GM12878 (cell line): ENCODE results near the gene SPINK4. TPM values are rescaled to one million over a fixed set of nuclear protein-coding genes. Genes with fewer than 3 reads are reported as not detected.

Experiments used
- ATAC-seq: fragments of 200-7000 bp; cut with Tn5 transposase; 3 replicates; pipeline ENCODE4 v1.9.1; 2020; ENCODE audit warnings: mild to moderate bottlenecking, moderate library complexity
- BruUV-seq: library from RNA; stranded (reverse); fragments of 400-500 nt; replicated peaks from 2 replicates; lab custom pipeline; 2021; lab: Mats Ljungman, UMichigan
- CTCF ChIA-PET: fragments of 300-600 bp; sonication (Branson Sonifier 250); formaldehyde crosslinking; extraction: SDS; loops from one replicate; lab custom pipeline; 2021; ENCODE audit warnings: inconsistent platforms; lab: Yijun Ruan, JAX
- POLR2A ChIA-PET: fragments of 350-600 bp; formaldehyde crosslinking; extraction: SDS; loops from one replicate; lab custom pipeline; 2021; ENCODE audit warnings: inconsistent platforms; lab: Charles Lee
- RAD21 ChIA-PET: fragments of 300-600 bp; sonication (Branson Sonifier 250); formaldehyde crosslinking; loops from one replicate; lab custom pipeline; 2023; ENCODE audit warnings: antibody characterized with exemption; ENCODE audit not compliant: unreplicated experiment; lab: Charles Lee
- SMC1A ChIA-PET: fragments of 300-600 bp; sonication (Branson Sonifier 250); formaldehyde crosslinking; loops from one replicate; lab custom pipeline; 2023; ENCODE audit not compliant: unreplicated experiment, uncharacterized antibody; lab: Charles Lee
- DNase-seq: peaks from one replicate; pipeline ENCODE4 v3.0.0-alpha.2; 2011; ENCODE audit warnings: low read depth, low spot score
- FAIRE-seq: peaks from 3 replicates; lab custom pipeline; 2011; peaks lifted over from hg19 to GRCh38; lab: Jason Lieb, UNC
- H2AFZ ChIP-seq: 2 replicates; pipeline ENCODE4 v1.6.0; 2011; ENCODE audit warnings: low read depth, low read length, control low read depth; ENCODE audit not compliant: control insufficient read depth
- H3K27ac ChIP-seq: 2 replicates; pipeline ENCODE4 v1.5.1; 2011; ENCODE audit warnings: control low read depth; ENCODE audit not compliant: control insufficient read depth, insufficient read depth
- H3K27me3 ChIP-seq, 2 experiments: replicated peaks in 1 of 2; 2 replicates each; pipeline versions ENCODE4 v1.6.0 to v1.6.1; 2011; ENCODE audit warnings: low read length in 1 of 2; ENCODE audit not compliant: control insufficient read depth in 2 of 2, insufficient read depth in 2 of 2
- H3K36me3 ChIP-seq, 2 experiments: 2 replicates each; pipeline ENCODE4 v1.5.1; 2011; ENCODE audit warnings: low read length in 1 of 2; ENCODE audit not compliant: control insufficient read depth in 2 of 2, insufficient read depth in 2 of 2
- H3K4me1 ChIP-seq: 2 replicates; pipeline ENCODE4 v1.6.1; 2011; ENCODE audit warnings: mild to moderate bottlenecking, low read length, moderate library complexity, mixed read lengths; ENCODE audit not compliant: control insufficient read depth, insufficient read depth
- H3K4me2 ChIP-seq: 2 replicates; pipeline ENCODE4 v1.6.0; 2011; ENCODE audit warnings: control low read depth; ENCODE audit not compliant: control insufficient read depth, insufficient read depth
- H3K4me3 ChIP-seq: fragments of 200-600 bp; sonication (generic); 2 replicates; pipeline ENCODE4 v1.5.1; 2016
- H3K79me2 ChIP-seq: 2 replicates; pipeline ENCODE4 v1.6.0; 2011; ENCODE audit warnings: low read length; ENCODE audit not compliant: control insufficient read depth, insufficient read depth
- H3K9ac ChIP-seq: 2 replicates; pipeline ENCODE4 v1.8.0; 2011; ENCODE audit warnings: low read length, control low read depth, mixed read lengths; ENCODE audit not compliant: control insufficient read depth, insufficient read depth
- H3K9me3 ChIP-seq: replicated peaks from 3 replicates; pipeline ENCODE4 v1.5.1; 2011; ENCODE audit warnings: mild to moderate bottlenecking, low read length; ENCODE audit not compliant: control insufficient read depth, insufficient read depth
- H4K20me1 ChIP-seq: 2 replicates; pipeline ENCODE4 v1.6.0; 2011; ENCODE audit not compliant: control insufficient read depth, insufficient read depth
- ATF7 ChIP-seq: fragments of 450-650 bp; IDR thresholded peaks from 2 replicates; pipeline ENCODE4 v1.6.1; 2016; ENCODE audit warnings: low read depth, mild to moderate bottlenecking
- BCL3 ChIP-seq: IDR thresholded peaks from 2 replicates; pipeline ENCODE4 v1.6.1; 2011; ENCODE audit warnings: borderline replicate concordance, low read depth, mild to moderate bottlenecking, moderate library complexity, low read length; ENCODE audit not compliant: insufficient read depth, poor library complexity, severe bottlenecking
- BHLHE40 ChIP-seq, 2 experiments: fragments of 450-650 bp in 1 of 2; IDR thresholded peaks; 2 replicates each; pipeline ENCODE4 v1.6.1; 2011 to 2017; ENCODE audit warnings: low read depth in 2 of 2, borderline replicate concordance in 1 of 2, improper control_type of control experiment in 1 of 2, low read length in 1 of 2, mild to moderate bottlenecking in 1 of 2
- CBFB ChIP-seq: IDR thresholded peaks from 2 replicates; pipeline ENCODE4 v1.6.1; 2016; ENCODE audit warnings: antibody characterized with exemption, low read depth
- DPF2 ChIP-seq: fragments of 450-650 bp; IDR thresholded peaks from 2 replicates; pipeline ENCODE4 v1.6.1; 2017; ENCODE audit warnings: mild to moderate bottlenecking
- E2F8 ChIP-seq: fragments of 450-650 bp; IDR thresholded peaks from 2 replicates; pipeline ENCODE4 v1.6.1; 2018; ENCODE audit warnings: mild to moderate bottlenecking, low read depth, moderate library complexity; ENCODE audit not compliant: partially characterized antibody
- FOXM1 ChIP-seq: IDR thresholded peaks from 2 replicates; pipeline ENCODE4 v1.6.1; 2012; ENCODE audit warnings: low read depth, mild to moderate bottlenecking, inconsistent platforms, low read length, moderate library complexity
- IKZF1 ChIP-seq: fragments of 450-650 bp; conservative IDR thresholded peaks from 2 replicates; pipeline ENCODE4 v1.6.1; 2017; ENCODE audit warnings: antibody characterized with exemption, mild to moderate bottlenecking
- IRF5 ChIP-seq: fragments of 450-650 bp; IDR thresholded peaks from 2 replicates; pipeline ENCODE4 v1.6.1; 2017; ENCODE audit warnings: borderline replicate concordance
- MLLT1 ChIP-seq: fragments of 450-650 bp; IDR thresholded peaks from 2 replicates; pipeline ENCODE4 v1.6.1; 2016; ENCODE audit warnings: mild to moderate bottlenecking
- MTA2 ChIP-seq: fragments of 450-650 bp; IDR thresholded peaks from 2 replicates; pipeline ENCODE4 v1.6.1; 2016; ENCODE audit warnings: low read depth, mild to moderate bottlenecking, moderate library complexity
- PML ChIP-seq: IDR thresholded peaks from 2 replicates; pipeline ENCODE4 v1.6.1; 2012; ENCODE audit warnings: low read length, inconsistent platforms
- POLR2AphosphoS5 ChIP-seq: IDR thresholded peaks from 2 replicates; pipeline ENCODE4 v1.6.1; 2011; ENCODE audit warnings: mild to moderate bottlenecking, low read length, inconsistent platforms
- RUNX3 ChIP-seq: IDR thresholded peaks from 2 replicates; pipeline ENCODE4 v1.6.1; 2012; ENCODE audit warnings: low read length, inconsistent platforms
- USF2 ChIP-seq: IDR thresholded peaks from 2 replicates; pipeline ENCODE4 v1.6.1; 2011; ENCODE audit warnings: low read depth, low read length, improper control_type of control experiment, borderline replicate concordance
- WGBS: methylation state at CpG from one replicate; pipeline ENCODE4 v1.1.6; 2016; ENCODE audit warnings: low lambda C conversion rate; ENCODE audit not compliant: insufficient replicate concordance, insufficient coverage; ENCODE audit errors: missing lambda C conversion rate; 5-methylcytosine and 5-hydroxymethylcytosine counted together
- in situ Hi-C: fragments of 300-500 bp; cut with MboI; formaldehyde crosslinking; loops from 9 replicates; pipeline ENCODE4 v1.14.3; 2018; ENCODE audit warnings: mixed read lengths
- intact Hi-C: fragments of 100-400 bp; cut with micrococcal nuclease; formaldehyde crosslinking; loops from one replicate; pipeline ENCODE4 v1.14.2; 2022; ENCODE audit not compliant: unreplicated experiment
- polyA plus RNA-seq, 11 experiments: library from polyadenylated mRNA; depleted of rRNA in 4 of 11; unstranded in 6 of 11; stranded (reverse) in 5 of 11; fragments of >200 nt; fragmentation: Nextera tagmentation in 4 of 11; fragmentation: Illumina TruSeq in 1 of 11; extraction: Ambion mirVana in 4 of 11; extraction: Trizol in 1 of 11; gene quantifications; 1 replicate in 1 of 11; 2 replicates in 10 of 11; pipeline versions ENCODE4 v1.2.1 to v1.2.3, GENCODE V29; 2011 to 2016; ENCODE audit warnings: inconsistent platforms in 2 of 11, missing spikeins in 2 of 11, low read depth in 1 of 11
- total RNA-seq, 4 experiments: library from RNA; depleted of rRNA in 3 of 4; stranded (reverse); fragments of >200 nt in 3 of 4; fragmentation: Illumina TruSeq in 1 of 4; extraction: Trizol in 1 of 4; gene quantifications; 2 replicates each; pipeline versions ENCODE4 v1.2.1 to v1.2.3, GENCODE V29; 2013 to 2021

SPINK4 gene
- total and polyA plus RNA-seq, 10 of the 15 experiments (the other 5 are each of a cell fraction or from before 2014, with no cell fraction given): not detected

- POLR2A ChIA-PET: interaction anchor here (0.7 to 1.9 kb wide), 6 partner anchors 9 to 240 kb away, joined by 3 to 6 read pairs (median 4); partner anchors contain the start of genes DNAJA1 and NFX1
- BruUV-seq: TSS peak; percentile 57
- Histone ChIP-seq H4K20me1 (no peaks in the 10 kb centered on the region), H3K4me2 (peak overlapping the region; percentile 78), H2AFZ (peak overlapping the region; percentile 84), H3K4me1 (peaks cover 8% of the 10 kb centered on the region), H3K27me3 (no peaks in the 10 kb centered on the region), H3K4me3 (peak overlapping the region; percentile 94), H3K79me2 (peaks cover 68% of the 10 kb centered on the region), H3K36me3 (peaks cover 0 to 22% of the 10 kb centered on the region in 2 experiments; a peak in 3 of 4 replicates), H3K9me3 (no peaks in the 10 kb centered on the region), H3K27ac (peak overlapping the region; percentile 86), H3K9ac (peak overlapping the region; percentile 91)
- RAD21 ChIA-PET: interaction anchor here (2.0 to 2.2 kb wide), 2 partner anchors 38 to 61 kb away, joined by 4 to 11 read pairs; no protein-coding TSS in a partner anchor
- in situ Hi-C loops: no loop called here
- SMC1A ChIA-PET: interaction anchor here (1.3 to 1.6 kb wide), 3 partner anchors 10 to 38 kb away, joined by 3 to 4 read pairs (median 3); no protein-coding TSS in a partner anchor
- CTCF ChIA-PET: interaction anchor here (1.0 to 1.9 kb wide), 3 partner anchors 38 to 185 kb away, joined by 3 to 7 read pairs (median 3); no protein-coding TSS in a partner anchor
- no peak for FAIRE-seq
- no peak for DNase-seq
- WGBS: under 1% methylated on average over 37 of the region's 37 CpGs
- ATAC-seq: peak; percentile 49
- intact Hi-C loops: loop anchor here (1.0 kb wide), 2 partner anchors 26 to 188 kb away; partner anchors contain the start of genes NFX1 and SMU1
- no peak for TF ChIP-seq IRF5
- no peak for TF ChIP-seq E2F8
- peak; percentile 43; the same call in 1 of the 2 replicates for TF ChIP-seq MLLT1
- no peak; the same call in 1 of the 2 replicates for TF ChIP-seq DPF2
- TF ChIP-seq BCL3: no peak
- TF ChIP-seq FOXM1: no peak
- no peak for TF ChIP-seq CBFB
- no peak for TF ChIP-seq ATF7
- 0 out of 2 replicates have a peak, but pooled peaks have one; percentile 18 for TF ChIP-seq PML
- 0 out of 2 replicates have a peak, but pooled peaks have one; percentile 20 for TF ChIP-seq POLR2AphosphoS5
- peak; percentile 56 for TF ChIP-seq RUNX3
- TF ChIP-seq USF2: peak; percentile 56
- no peak; the same call in none of the 2 replicates for TF ChIP-seq IKZF1
- peak; percentile 23; the same call in 1 of the 2 replicates for TF ChIP-seq MTA2
- TF ChIP-seq BHLHE40 (IDR thresholded peaks at IDR 0.05; ENCODE audit: borderline replicate concordance in 1 of 2, low read depth in 2 of 2, low read length in 1 of 2): peak; percentile 50 to 85; a peak in 3 of 4 replicates
These were observed 24.1 kb downstream of the SPINK4 start for GRCh38 chr9:33264003-33264472.
